Esophagus muscularis mucosa (tissue), 4 donors: ENCODE data around the gene SLC25A1. TPM values are rescaled to one million over a fixed set of nuclear protein-coding genes. Genes with fewer than 3 reads are reported as not detected.

ENCODE experiments used
- DNase-seq: peaks from one replicate; pipeline ENCODE4 v3.0.0-alpha.2; 2017; ENCODE audit errors: extremely low spot score
- H3K27ac ChIP-seq, 4 donors: fragments of 200-600 bp; sonication (generic); replicated peaks in 1 of 4; 1 replicate in 3 of 4; 2 replicates in 1 of 4; pipeline ENCODE4 v1.5.1; 2016 to 2019; ENCODE audit warnings: mild to moderate bottlenecking in 1 of 4
- H3K27me3 ChIP-seq, 4 donors: fragments of 200-600 bp; sonication (generic); one replicate each; pipeline versions ENCODE4 v1.5.1 to v1.6.0; 2016 to 2019
- H3K36me3 ChIP-seq, 4 donors: fragments of 200-600 bp; sonication (generic); one replicate each; pipeline ENCODE4 v1.5.1; 2016 to 2019
- H3K4me1 ChIP-seq, 4 donors: fragments of 200-600 bp; sonication (generic); one replicate each; pipeline ENCODE4 v1.5.1; 2016 to 2019
- H3K4me3 ChIP-seq, 4 donors: fragments of 200-600 bp; sonication (generic); 1 replicate in 2 of 4; 2 replicates in 2 of 4; pipeline ENCODE4 v1.5.1; 2016 to 2019; ENCODE audit warnings: mild to moderate bottlenecking in 4 of 4, moderate library complexity in 1 of 4
- H3K9me3 ChIP-seq, 4 donors: fragments of 200-600 bp; sonication (generic); 1 replicate in 3 of 4; 2 replicates in 1 of 4; pipeline ENCODE4 v1.5.1; 2016 to 2019
- CTCF ChIP-seq, 3 experiments: fragments of 200-600 bp in 2 of 3; fragments of 450-650 bp in 1 of 3; sonication (generic) in 2 of 3; IDR thresholded peaks; one replicate each; pipeline ENCODE4 v1.5.1; 2017 to 2019; ENCODE audit warnings: antibody characterized with exemption in 3 of 3, mild to moderate bottlenecking in 2 of 3, moderate library complexity in 1 of 3
- EP300 ChIP-seq: sonication (generic); formaldehyde crosslinking; IDR thresholded peaks from one replicate; pipeline ENCODE4 v1.6.1; 2017; ENCODE audit warnings: antibody characterized with exemption
- POLR2A ChIP-seq: fragments of 450-650 bp; IDR thresholded peaks from one replicate; pipeline ENCODE4 v1.6.1; 2017; ENCODE audit warnings: antibody characterized with exemption, moderate library complexity, mild to moderate bottlenecking, low read depth
- POLR2AphosphoS5 ChIP-seq, 2 donors: sonication (generic); formaldehyde crosslinking; IDR thresholded peaks; one replicate each; pipeline ENCODE4 v1.6.1; 2017; ENCODE audit warnings: antibody characterized with exemption in 2 of 2
- WGBS: methylation state at CpG from one replicate; pipeline ENCODE4 v1.1.5; 2018; 5-methylcytosine and 5-hydroxymethylcytosine counted together
- intact Hi-C: fragments of 100-400 bp; cut with DNase I; formaldehyde crosslinking; loops from one replicate; pipeline ENCODE4 v1.15.1; 2023
- total RNA-seq, 4 donors: library from RNA; depleted of rRNA; stranded (reverse); fragments of >200 nt; gene quantifications; one replicate each; pipeline versions ENCODE4 v1.1.0 to v1.2.1, GENCODE V29; 2016

Gene SLC25A1
- total RNA-seq, 4 donors from 2014 or later: 57.3 to 88.9 (median 71.8) TPM

- 42% methylated on average over 10 of the region's 13 CpGs for WGBS
- peaks cover 68 to 81% (median 76%) of the 10 kb centered on the region in 4 donors for H3K4me1 ChIP-seq
Observed at GRCh38 chr22:19172213-19173046, 6.1 kb downstream of the SLC25A1 start.

GRCh38 chr22:19169947-19170318 lies 8.6 kb downstream of the SLC25A1 start:
- intact Hi-C loops: no loop called here
- Histone ChIP-seq H3K27me3 (peaks cover 0 to 49% (median 15%) of the 10 kb centered on the region in 4 donors), H3K27ac (peak overlapping the region in 1 of 4 donors; percentile 84), H3K4me1 (peaks cover 53 to 56% (median 54%) of the 10 kb centered on the region in 4 donors), H3K9me3 (no peaks in the 10 kb centered on the region), H3K4me3 (peak overlapping the region; percentile 33 to 50 (median 41)), H3K36me3 (no peaks in the 10 kb centered on the region)
- TF ChIP-seq POLR2A: no peak
- DNase-seq: no peak
- WGBS: no CpG with 5 or more reads among the region's 7 CpGs

More at GRCh38 chr22:19172213-19173046, 6.1 kb downstream of the SLC25A1 start:
- H3K4me3 ChIP-seq: peak overlapping the region; percentile 69 to 99 (median 86)
- H3K36me3 ChIP-seq: peaks cover 0 to 9% (median 0%) of the 10 kb centered on the region in 4 donors
- intact Hi-C loops: no loop called here
- H3K27ac ChIP-seq: peak overlapping the region; percentile 84 to 92 (median 88)
- peaks cover 0 to 28% (median 15%) of the 10 kb centered on the region in 4 donors for H3K27me3 ChIP-seq
- H3K9me3 ChIP-seq: no peaks in the 10 kb centered on the region
- DNase-seq: no peak
- TF ChIP-seq POLR2AphosphoS5 (IDR thresholded peaks at IDR 0.05) (no peak), EP300 (no peak), CTCF (IDR thresholded peaks at IDR 0.05) (no peak), POLR2A (no peak)

- no peaks in the 10 kb centered on the region for H3K36me3 ChIP-seq
- H3K4me1 ChIP-seq: peaks cover 47 to 49% (median 48%) of the 10 kb centered on the region in 4 donors
- no peak for DNase-seq
- TF ChIP-seq EP300 (no peak), POLR2AphosphoS5 (IDR thresholded peaks at IDR 0.05) (no peak), CTCF (IDR thresholded peaks at IDR 0.05) (no peak), POLR2A (no peak)
- no peaks in the 10 kb centered on the region for H3K9me3 ChIP-seq
- peaks cover 0 to 56% (median 15%) of the 10 kb centered on the region in 4 donors for H3K27me3 ChIP-seq
- peak overlapping the region; percentile 33 to 50 (median 41) for H3K4me3 ChIP-seq
- no peak overlapping the region for H3K27ac ChIP-seq
- intact Hi-C loops: no loop called here
- 23% methylated on average over 10 of the region's 58 CpGs for WGBS
Observed at GRCh38 chr22:19169002-19169946, 9.3 kb downstream of the SLC25A1 start.

GRCh38 chr22:19168088-19168890 lies 10.2 kb downstream of the SLC25A1 start:
- Histone ChIP-seq H3K4me3 (no peak overlapping the region), H3K27me3 (peaks cover 0 to 66% (median 15%) of the 10 kb centered on the region in 4 donors)

More at GRCh38 chr22:19168088-19168890, 10.2 kb downstream of the SLC25A1 start:
- Histone ChIP-seq H3K36me3 (no peaks in the 10 kb centered on the region), H3K4me1 (peaks cover 37 to 39% (median 38%) of the 10 kb centered on the region in 4 donors), H3K27ac (no peak overlapping the region), H3K9me3 (no peaks in the 10 kb centered on the region)
- intact Hi-C loops: no loop called here
- no peak for DNase-seq
- WGBS: 70% methylated on average over 15 of the region's 17 CpGs
- no peak for TF ChIP-seq POLR2AphosphoS5 (IDR thresholded peaks at IDR 0.05)
- no peak for TF ChIP-seq CTCF (IDR thresholded peaks at IDR 0.05)
- TF ChIP-seq EP300: no peak
- no peak for TF ChIP-seq POLR2A
